MCF 10A (cell line): Measurements from ENCODE around the gene FAM217A. TPM values are rescaled to one million over a fixed set of nuclear protein-coding genes. Genes with fewer than 3 reads are reported as not detected.

ENCODE experiments used
- BruUV-seq: library from RNA; stranded (reverse); fragments of 400-500 nt; replicated peaks from 2 replicates; lab custom pipeline; 2021; lab: Mats Ljungman, UMichigan
- CTCF ChIA-PET: fragments of 300-600 bp; sonication (Branson Sonifier 250); formaldehyde crosslinking; extraction: SDS; loops from one replicate; lab custom pipeline; 2021; ENCODE audit warnings: antibody characterized with exemption, inconsistent platforms; lab: Yijun Ruan, JAX
- POLR2A ChIA-PET: fragments of 300-600, 350-650 bp; sonication (Branson Sonifier 250); formaldehyde crosslinking; extraction: SDS; loops from one replicate; lab custom pipeline; 2020; ENCODE audit warnings: antibody characterized with exemption, inconsistent platforms; lab: Yijun Ruan, JAX
- DNase-seq: peaks from one replicate; pipeline ENCODE4 v3.0.0-alpha.2; 2018; ENCODE audit not compliant: unreplicated experiment
- H3K27ac Mint-ChIP-seq: one replicate; pipeline ENCODE4 v1.8.0; 2022; ENCODE audit warnings: mild to moderate bottlenecking, low read depth, mixed read lengths; ENCODE audit not compliant: unreplicated experiment
- H3K27me3 Mint-ChIP-seq: one replicate; pipeline ENCODE4 v1.8.0; 2022; ENCODE audit warnings: mixed read lengths; ENCODE audit not compliant: insufficient read depth, unreplicated experiment
- H3K36me3 Mint-ChIP-seq: one replicate; pipeline ENCODE4 v1.8.0; 2022; ENCODE audit warnings: mild to moderate bottlenecking, moderate library complexity, mixed read lengths; ENCODE audit not compliant: insufficient read depth, unreplicated experiment
- H3K4me1 Mint-ChIP-seq: one replicate; pipeline ENCODE4 v1.8.0; 2022; ENCODE audit warnings: mixed read lengths; ENCODE audit not compliant: insufficient read depth, unreplicated experiment
- H3K4me3 Mint-ChIP-seq: one replicate; pipeline ENCODE4 v1.8.0; 2022; ENCODE audit warnings: mild to moderate bottlenecking, moderate library complexity, mixed read lengths; ENCODE audit not compliant: unreplicated experiment
- H3K9me3 Mint-ChIP-seq: one replicate; pipeline ENCODE4 v1.8.0; 2022; ENCODE audit warnings: mixed read lengths; ENCODE audit not compliant: unreplicated experiment
- CTCF ChIP-seq: fragments of 200-600 bp; IDR thresholded peaks from one replicate; pipeline ENCODE4 v1.8.0; 2022; ENCODE audit warnings: antibody characterized with exemption, mild to moderate bottlenecking; ENCODE audit not compliant: unreplicated experiment
- intact Hi-C: fragments of 100-400 bp; cut with micrococcal nuclease; formaldehyde crosslinking; loops from 2 replicates; pipeline ENCODE4 v1.14.1; 2022
- total RNA-seq: library from RNA; stranded (reverse); gene quantifications from 2 replicates; pipeline ENCODE4 v1.2.3, GENCODE V29; 2022

The FAM217A gene
- total RNA-seq, 1 experiment from 2014 or later, result not detected

GRCh38 chr6:4021854-4022695 lies 56.9 kb downstream of the FAM217A start:
- BruUV-seq, result TSS peak; percentile 41

GRCh38 chr6:4021133-4021853 lies 57.6 kb downstream of the FAM217A start:
- no TSS peak for BruUV-seq
- peak overlapping the region; percentile 99 for H3K4me3 Mint-ChIP-seq
- no peaks in the 10 kb centered on the region for H3K9me3 Mint-ChIP-seq
- no peaks in the 10 kb centered on the region for H3K27me3 Mint-ChIP-seq
- peak overlapping the region; percentile 99 for H3K27ac Mint-ChIP-seq
- intact Hi-C loops, result no loop called here
- H3K36me3 Mint-ChIP-seq, result peaks cover 32% of the 10 kb centered on the region
- CTCF ChIA-PET, result interaction anchor here (0.7 to 1.5 kb wide), 15 partner anchors 8 to 430 kb away, joined by 3 to 8 read pairs (median 3); no protein-coding TSS in a partner anchor
- peaks cover 31% of the 10 kb centered on the region for H3K4me1 Mint-ChIP-seq
- POLR2A ChIA-PET, result interaction anchor here (0.6 to 4.2 kb wide), 36 partner anchors 8 to 1240 kb away, joined by 3 to 47 read pairs (median 5); partner anchors contain the start of genes ECI2, FAM50B and FARS2
- no peak for TF ChIP-seq CTCF
- DNase-seq, result peak; percentile 97

More at GRCh38 chr6:4021854-4022695, 56.9 kb downstream of the FAM217A start:
- ChIA-PET CTCF (interaction anchor here (0.6 to 1.5 kb wide), 17 partner anchors 9 to 560 kb away, joined by 3 to 8 read pairs (median 3); no protein-coding TSS in a partner anchor), POLR2A (interaction anchor here (0.5 to 4.2 kb wide), 27 partner anchors 9 to 1240 kb away, joined by 3 to 47 read pairs (median 6); partner anchors contain the start of genes ECI2, FAM50B, FARS2 and RIPK1)
- H3K36me3 Mint-ChIP-seq, result peaks cover 32% of the 10 kb centered on the region
- no peak for TF ChIP-seq CTCF
- DNase-seq, result peak; percentile 44
- intact Hi-C loops, result no loop called here
- H3K4me3 Mint-ChIP-seq, result peak overlapping the region; percentile 99
- no peaks in the 10 kb centered on the region for H3K27me3 Mint-ChIP-seq
- peak overlapping the region; percentile 99 for H3K27ac Mint-ChIP-seq
- H3K9me3 Mint-ChIP-seq, result no peaks in the 10 kb centered on the region
- H3K4me1 Mint-ChIP-seq, result peaks cover 35% of the 10 kb centered on the region

GRCh38 chr6:4020822-4021132 lies 58.2 kb downstream of the FAM217A start:
- POLR2A ChIA-PET, result interaction anchor here (0.6 to 4.2 kb wide), 32 partner anchors 8 to 1195 kb away, joined by 3 to 47 read pairs (median 5); partner anchors contain the start of genes ECI2 and FAM50B
- Mint-ChIP-seq H3K27me3 (no peaks in the 10 kb centered on the region), H3K4me1 (peaks cover 36% of the 10 kb centered on the region), H3K4me3 (peak overlapping the region; percentile 99), H3K9me3 (no peaks in the 10 kb centered on the region), H3K36me3 (peaks cover 31% of the 10 kb centered on the region), H3K27ac (peak overlapping the region; percentile 99)
- no peak for TF ChIP-seq CTCF
- TSS peak; percentile 13 for BruUV-seq
- intact Hi-C loops, result no loop called here
- CTCF ChIA-PET, result interaction anchor here (0.7 to 1.2 kb wide), 6 partner anchors 11 to 429 kb away, joined by 3 to 5 read pairs (median 3); no protein-coding TSS in a partner anchor
- no peak for DNase-seq
